Ovary (tissue), 9 donors: Measurements from ENCODE around the gene NHS. TPM values are rescaled to one million over a fixed set of nuclear protein-coding genes. Genes with fewer than 3 reads are reported as not detected.

ENCODE experiments used
- DNase-seq, 5 donors: peaks; one replicate each; pipeline ENCODE4 v3.0.0-alpha.2; 2019 to 2020
- H3K27ac ChIP-seq, 2 donors: fragments of 200-600 bp; one replicate each; pipeline versions ENCODE4 v1.5.1 to v1.8.0; 2019 to 2022
- H3K27me3 ChIP-seq: fragments of 200-600 bp; one replicate; pipeline ENCODE4 v1.8.0; 2022
- H3K36me3 ChIP-seq: fragments of 200-600 bp; sonication (generic); one replicate; pipeline ENCODE4 v1.5.1; 2019
- H3K4me1 ChIP-seq: one replicate; pipeline ENCODE4 v1.8.1; 2013; ENCODE audit warnings: mild to moderate bottlenecking, moderate library complexity; ENCODE audit not compliant: insufficient read depth
- H3K4me3 ChIP-seq: fragments of 200-600 bp; sonication (generic); one replicate; pipeline ENCODE4 v1.5.1; 2017
- H3K9me3 ChIP-seq, 2 donors: fragments of 200-600 bp in 1 of 2; sonication (generic) in 1 of 2; one replicate each; pipeline versions ENCODE4 v1.5.1 to v1.8.1; 2013 to 2019; ENCODE audit warnings: mild to moderate bottlenecking in 1 of 2, moderate library complexity in 1 of 2
- CTCF ChIP-seq, 3 donors: fragments of 450-650 bp in 2 of 3; fragments of 200-600 bp in 1 of 3; IDR thresholded peaks; one replicate each; pipeline versions ENCODE4 v1.5.1 to v1.8.0; 2016 to 2022; ENCODE audit warnings: antibody characterized with exemption in 3 of 3, mild to moderate bottlenecking in 1 of 3
- EP300 ChIP-seq: sonication (generic); formaldehyde crosslinking; IDR thresholded peaks from one replicate; pipeline ENCODE4 v1.6.1; 2017; ENCODE audit warnings: antibody characterized with exemption
- POLR2A ChIP-seq: fragments of 450-650 bp; IDR thresholded peaks from one replicate; pipeline ENCODE4 v1.6.1; 2017; ENCODE audit warnings: antibody characterized with exemption, mild to moderate bottlenecking, moderate library complexity
- WGBS, 3 donors: extraction: QIAGEN DNeasy Blood & Tissue Kit in 1 of 3; methylation state at CpG; one replicate each; pipeline versions ENCODE4 v1.1.5 to v1.1.7; 2013 to 2017; 5-methylcytosine and 5-hydroxymethylcytosine counted together
- intact Hi-C, 4 donors: fragments of 100-400 bp; cut with DNase I; formaldehyde crosslinking; loops; one replicate each; pipeline versions ENCODE4 v1.11.0 to v1.15.1; 2022 to 2023
- polyA plus RNA-seq, 2 donors: library from polyadenylated mRNA; stranded (reverse); fragments of 200-250 nt in 1 of 2; fragments of 350-450 nt in 1 of 2; fragmentation: Illumina TruSeq in 1 of 2; extraction: RNeasy Lipid Tissue Mini Kit (QIAGEN cat#74804) in 1 of 2; gene quantifications; one replicate each; pipeline ENCODE4 v1.2.3, GENCODE V29; 2013 to 2014
- total RNA-seq, 7 donors: library from RNA; depleted of rRNA in 2 of 7; stranded (reverse); fragments of >200 nt in 2 of 7; fragmentation: NEBNext Ultra II Directional in 3 of 7; extraction: Animal tissue kit (Norgen Biotek cat#: 25700) in 3 of 7; gene quantifications; one replicate each; pipeline versions ENCODE4 v1.1.0 to v1.2.4, GENCODE V29; 2016 to 2023
- donor health status: DM: no; HTN: no; CAD: no; lungs with moderate emphysema.
- donor health status: DM: no; HTN: no; CAD: no.
- donor health status: Bipolar disorder and iron deficiency.
- donor health status: DM: yes; HTN: yes; CAD: no.
- donor health status: DM: no; HTN: no; CAD: no.
- donor health status: DM: yes; HTN: yes; CAD: no.

The NHS gene
- total and polyA plus RNA-seq, 9 donors = 2.3 to 9.5 (median 6.7) TPM

GRCh38 chrX:17476411-17476810 is 101.4 kb downstream of the NHS start:
- Histone ChIP-seq H3K36me3 (no peaks in the 10 kb centered on the region), H3K9me3 (no peaks in the 10 kb centered on the region), H3K4me3 (no peak overlapping the region), H3K27me3 (no peaks in the 10 kb centered on the region), H3K4me1 (no peaks in the 10 kb centered on the region), H3K27ac (no peak overlapping the region)
- TF ChIP-seq CTCF (IDR thresholded peaks at IDR 0.05) (no peak), EP300 (no peak), POLR2A (no peak)
- 47 to 59% (median 51%) methylated on average over 2 of the region's 2 CpGs for WGBS, 3 donors
- DNase-seq = no peak
- intact Hi-C loops = no loop called here

DNA sequence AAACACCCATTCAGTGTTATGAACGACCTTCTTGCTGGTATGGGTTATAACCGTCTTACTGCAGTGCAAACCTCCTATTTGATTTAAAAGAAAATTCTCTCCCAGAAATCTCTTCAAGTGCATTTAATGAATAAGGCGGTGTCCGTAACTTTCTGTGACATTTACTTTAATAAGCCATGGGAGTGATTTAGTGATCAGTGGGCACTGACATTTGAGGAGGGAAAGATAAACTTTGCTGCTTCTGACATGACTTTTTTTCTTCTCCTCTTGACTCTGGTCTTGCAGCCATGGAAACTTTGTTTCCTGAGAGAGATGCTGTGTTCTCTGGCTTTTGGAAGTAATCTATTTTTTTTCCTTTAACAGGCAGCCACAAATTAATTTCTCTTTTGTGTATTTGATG is 106.1 kb downstream of the NHS start:
- 50 to 58% (median 53%) methylated on average over 4 of the region's 4 CpGs for WGBS, 3 donors
- Histone ChIP-seq H3K27me3 (no peaks in the 10 kb centered on the region), H3K9me3 (no peaks in the 10 kb centered on the region), H3K36me3 (no peaks in the 10 kb centered on the region), H3K27ac (no peak overlapping the region), H3K4me3 (no peak overlapping the region), H3K4me1 (no peaks in the 10 kb centered on the region)
- no peak for TF ChIP-seq CTCF (IDR thresholded peaks at IDR 0.05)
- TF ChIP-seq POLR2A = no peak
- TF ChIP-seq EP300 = no peak
- no peak for DNase-seq
- intact Hi-C loops = no loop called here

DNA sequence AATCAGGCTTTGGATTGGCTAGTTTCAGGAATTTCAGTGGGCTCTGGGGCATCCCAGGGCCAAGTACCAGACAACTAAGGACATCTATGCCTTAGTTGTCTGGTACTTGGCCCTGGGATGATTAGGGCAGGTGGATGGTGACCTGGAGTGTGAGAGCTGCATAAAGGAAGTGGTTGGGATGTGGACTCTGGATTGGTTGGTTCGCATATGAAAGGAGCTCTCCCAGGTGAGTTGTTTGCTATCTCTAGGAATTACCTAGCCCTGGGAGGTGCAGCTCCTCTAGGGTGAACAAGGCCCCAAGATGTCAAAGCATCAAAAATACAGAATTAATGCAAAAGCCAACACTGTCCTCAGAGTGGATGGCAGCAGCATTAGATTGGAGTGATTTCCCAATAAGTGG is 109.6 kb downstream of the NHS start:
- 76 to 86% (median 85%) methylated on average over 1 of the region's 1 CpG for WGBS, 3 donors
- no peak for DNase-seq
- H3K4me1 ChIP-seq = no peaks in the 10 kb centered on the region
- intact Hi-C loops = no loop called here
- no peaks in the 10 kb centered on the region for H3K9me3 ChIP-seq
- TF ChIP-seq EP300 (no peak), CTCF (IDR thresholded peaks at IDR 0.05) (no peak)
- H3K4me3 ChIP-seq = no peak overlapping the region
- H3K27me3 ChIP-seq = no peaks in the 10 kb centered on the region
- no peaks in the 10 kb centered on the region for H3K36me3 ChIP-seq
- no peak overlapping the region for H3K27ac ChIP-seq

- Histone ChIP-seq H3K36me3 (no peaks in the 10 kb centered on the region), H3K27me3 (no peaks in the 10 kb centered on the region), H3K4me1 (no peaks in the 10 kb centered on the region), H3K27ac (no peak overlapping the region), H3K4me3 (no peak overlapping the region), H3K9me3 (no peaks in the 10 kb centered on the region)
- WGBS, 3 donors = 57 to 67% (median 64%) methylated on average over 5 of the region's 5 CpGs
- no peak for DNase-seq
- intact Hi-C loops = no loop called here
- TF ChIP-seq EP300 (no peak), POLR2A (no peak), CTCF (IDR thresholded peaks at IDR 0.05) (no peak)
Measured at GRCh38 chrX:17485391-17485790, 110.4 kb downstream of the NHS start.

GRCh38 chrX:17488036-17488435 is 113.0 kb downstream of the NHS start:
- no peak overlapping the region for H3K27ac ChIP-seq
- H3K27me3 ChIP-seq = no peaks in the 10 kb centered on the region
- WGBS, 3 donors = 75 to 82% (median 82%) methylated on average over 8 of the region's 8 CpGs
- H3K4me1 ChIP-seq = no peaks in the 10 kb centered on the region
- intact Hi-C loops = no loop called here
- H3K9me3 ChIP-seq = no peaks in the 10 kb centered on the region
- TF ChIP-seq CTCF (IDR thresholded peaks at IDR 0.05) (no peak), EP300 (no peak), POLR2A (no peak)
- no peaks in the 10 kb centered on the region for H3K36me3 ChIP-seq
- no peak for DNase-seq
- H3K4me3 ChIP-seq = no peak overlapping the region
